GM12878 (cell line): ENCODE measurements around the gene GNA14. TPM values are rescaled to one million over a fixed set of nuclear protein-coding genes. Genes with fewer than 3 reads are reported as not detected.
"Not testable (repeated sequence)": the region's sequence is repeated elsewhere in the genome, so short reads cannot be mapped to it uniquely, and the experiment has no call there.

Source experiments
- ATAC-seq: fragments of 200-7000 bp; cut with Tn5 transposase; 3 replicates; pipeline ENCODE4 v1.9.1; 2020; ENCODE audit warnings: mild to moderate bottlenecking, moderate library complexity
- BruUV-seq: library from RNA; stranded (reverse); fragments of 400-500 nt; replicated peaks from 2 replicates; lab custom pipeline; 2021; lab: Mats Ljungman, UMichigan
- CTCF ChIA-PET: fragments of 300-600 bp; sonication (Branson Sonifier 250); formaldehyde crosslinking; extraction: SDS; loops from one replicate; lab custom pipeline; 2021; ENCODE audit warnings: inconsistent platforms; lab: Yijun Ruan, JAX
- POLR2A ChIA-PET: fragments of 350-600 bp; formaldehyde crosslinking; extraction: SDS; loops from one replicate; lab custom pipeline; 2021; ENCODE audit warnings: inconsistent platforms; lab: Charles Lee
- RAD21 ChIA-PET: fragments of 300-600 bp; sonication (Branson Sonifier 250); formaldehyde crosslinking; loops from one replicate; lab custom pipeline; 2023; ENCODE audit warnings: antibody characterized with exemption; ENCODE audit not compliant: unreplicated experiment; lab: Charles Lee
- SMC1A ChIA-PET: fragments of 300-600 bp; sonication (Branson Sonifier 250); formaldehyde crosslinking; loops from one replicate; lab custom pipeline; 2023; ENCODE audit not compliant: unreplicated experiment, uncharacterized antibody; lab: Charles Lee
- DNase-seq: peaks from one replicate; pipeline ENCODE4 v3.0.0-alpha.2; 2011; ENCODE audit warnings: low read depth, low spot score
- FAIRE-seq: peaks from 3 replicates; lab custom pipeline; 2011; peaks lifted over from hg19 to GRCh38; lab: Jason Lieb, UNC
- H2AFZ ChIP-seq: 2 replicates; pipeline ENCODE4 v1.6.0; 2011; ENCODE audit warnings: low read depth, low read length, control low read depth; ENCODE audit not compliant: control insufficient read depth
- H3K27ac ChIP-seq: 2 replicates; pipeline ENCODE4 v1.5.1; 2011; ENCODE audit warnings: control low read depth; ENCODE audit not compliant: control insufficient read depth, insufficient read depth
- H3K27me3 ChIP-seq, 2 experiments: replicated peaks in 1 of 2; 2 replicates each; pipeline versions ENCODE4 v1.6.0 to v1.6.1; 2011; ENCODE audit warnings: low read length in 1 of 2; ENCODE audit not compliant: control insufficient read depth in 2 of 2, insufficient read depth in 2 of 2
- H3K36me3 ChIP-seq, 2 experiments: 2 replicates each; pipeline ENCODE4 v1.5.1; 2011; ENCODE audit warnings: low read length in 1 of 2; ENCODE audit not compliant: control insufficient read depth in 2 of 2, insufficient read depth in 2 of 2
- H3K4me1 ChIP-seq: 2 replicates; pipeline ENCODE4 v1.6.1; 2011; ENCODE audit warnings: mild to moderate bottlenecking, low read length, moderate library complexity, mixed read lengths; ENCODE audit not compliant: control insufficient read depth, insufficient read depth
- H3K4me2 ChIP-seq: 2 replicates; pipeline ENCODE4 v1.6.0; 2011; ENCODE audit warnings: control low read depth; ENCODE audit not compliant: control insufficient read depth, insufficient read depth
- H3K4me3 ChIP-seq: fragments of 200-600 bp; sonication (generic); 2 replicates; pipeline ENCODE4 v1.5.1; 2016
- H3K79me2 ChIP-seq: 2 replicates; pipeline ENCODE4 v1.6.0; 2011; ENCODE audit warnings: low read length; ENCODE audit not compliant: control insufficient read depth, insufficient read depth
- H3K9ac ChIP-seq: 2 replicates; pipeline ENCODE4 v1.8.0; 2011; ENCODE audit warnings: low read length, control low read depth, mixed read lengths; ENCODE audit not compliant: control insufficient read depth, insufficient read depth
- H3K9me3 ChIP-seq: replicated peaks from 3 replicates; pipeline ENCODE4 v1.5.1; 2011; ENCODE audit warnings: mild to moderate bottlenecking, low read length; ENCODE audit not compliant: control insufficient read depth, insufficient read depth
- H4K20me1 ChIP-seq: 2 replicates; pipeline ENCODE4 v1.6.0; 2011; ENCODE audit not compliant: control insufficient read depth, insufficient read depth
- WGBS: methylation state at CpG from one replicate; pipeline ENCODE4 v1.1.6; 2016; ENCODE audit warnings: low lambda C conversion rate; ENCODE audit not compliant: insufficient replicate concordance, insufficient coverage; ENCODE audit errors: missing lambda C conversion rate; 5-methylcytosine and 5-hydroxymethylcytosine counted together
- in situ Hi-C: fragments of 300-500 bp; cut with MboI; formaldehyde crosslinking; loops from 9 replicates; pipeline ENCODE4 v1.14.3; 2018; ENCODE audit warnings: mixed read lengths
- intact Hi-C: fragments of 100-400 bp; cut with micrococcal nuclease; formaldehyde crosslinking; loops from one replicate; pipeline ENCODE4 v1.14.2; 2022; ENCODE audit not compliant: unreplicated experiment
- polyA plus RNA-seq, 11 experiments: library from polyadenylated mRNA; depleted of rRNA in 4 of 11; unstranded in 6 of 11; stranded (reverse) in 5 of 11; fragments of >200 nt; fragmentation: Nextera tagmentation in 4 of 11; fragmentation: Illumina TruSeq in 1 of 11; extraction: Ambion mirVana in 4 of 11; extraction: Trizol in 1 of 11; gene quantifications; 1 replicate in 1 of 11; 2 replicates in 10 of 11; pipeline versions ENCODE4 v1.2.1 to v1.2.3, GENCODE V29; 2011 to 2016; ENCODE audit warnings: inconsistent platforms in 2 of 11, missing spikeins in 2 of 11, low read depth in 1 of 11
- total RNA-seq, 4 experiments: library from RNA; depleted of rRNA in 3 of 4; stranded (reverse); fragments of >200 nt in 3 of 4; fragmentation: Illumina TruSeq in 1 of 4; extraction: Trizol in 1 of 4; gene quantifications; 2 replicates each; pipeline versions ENCODE4 v1.2.1 to v1.2.3, GENCODE V29; 2013 to 2021

The GNA14 gene
- total and polyA plus RNA-seq, 10 of the 15 experiments (the other 5 are each of a cell fraction or from before 2014, with no cell fraction given) = 0.17 TPM; not detected in 9

DNA sequence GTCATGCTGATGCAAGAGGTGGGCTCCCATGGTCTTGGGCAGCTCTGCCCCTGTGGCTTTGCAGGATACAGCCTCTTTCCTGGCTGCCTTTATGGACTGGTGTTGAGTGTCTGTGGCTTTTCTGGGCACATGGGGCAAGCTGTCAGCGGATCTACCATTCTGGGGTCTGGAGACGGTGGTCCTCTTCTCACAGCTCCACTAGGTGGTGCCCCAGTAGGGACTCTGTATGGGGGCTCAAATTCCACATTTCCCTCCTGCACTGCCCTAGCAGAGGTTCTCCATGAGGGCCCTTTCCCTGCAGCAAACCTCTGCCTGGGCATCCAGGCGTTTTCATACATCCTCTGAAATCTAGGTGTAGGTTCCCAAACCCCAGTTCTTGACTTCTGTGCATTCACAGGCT, 42.6 kb upstream of the GNA14 start:
- RAD21 ChIA-PET, intact Hi-C loops, DNase-seq, BruUV-seq, POLR2A ChIA-PET, H3K27me3 ChIP-seq, FAIRE-seq, H3K4me2 ChIP-seq, ATAC-seq, H3K4me3 ChIP-seq, SMC1A ChIA-PET, H3K9ac ChIP-seq, H2AFZ ChIP-seq, H3K27ac ChIP-seq, H3K4me1 ChIP-seq, in situ Hi-C loops, H3K9me3 ChIP-seq, H4K20me1 ChIP-seq, H3K36me3 ChIP-seq, H3K79me2 ChIP-seq: not testable (repeated sequence)
- WGBS = 39% methylated on average over 3 of the region's 3 CpGs
- CTCF ChIA-PET = interaction anchor here (0.7 kb wide), 1 partner anchor 27 kb away, joined by 5 read pairs; no protein-coding TSS in a partner anchor

- H3K9ac ChIP-seq, H3K4me2 ChIP-seq, H3K4me1 ChIP-seq, SMC1A ChIA-PET, POLR2A ChIA-PET, H3K36me3 ChIP-seq, H3K27me3 ChIP-seq, H3K9me3 ChIP-seq, H2AFZ ChIP-seq, intact Hi-C loops, DNase-seq, FAIRE-seq, ATAC-seq, H4K20me1 ChIP-seq, H3K79me2 ChIP-seq, H3K27ac ChIP-seq, BruUV-seq, H3K4me3 ChIP-seq, in situ Hi-C loops: not testable (repeated sequence)
- CTCF ChIA-PET = interaction anchor here (0.6 kb wide), 1 partner anchor 152 kb away, joined by 3 read pairs; no protein-coding TSS in a partner anchor
- WGBS = 8% methylated on average over 3 of the region's 3 CpGs
- RAD21 ChIA-PET = interaction anchor here (1.5 kb wide), 1 partner anchor 62 kb away, joined by 3 read pairs; no protein-coding TSS in a partner anchor
Measured at GRCh38 chr9:77690119-77690518, 42.0 kb upstream of the GNA14 start.

GRCh38 chr9:77687737-77688136, 39.6 kb upstream of the GNA14 start:
- WGBS = 46% methylated on average over 11 of the region's 11 CpGs
- POLR2A ChIA-PET, H3K36me3 ChIP-seq, H3K27me3 ChIP-seq, H3K79me2 ChIP-seq, RAD21 ChIA-PET, H3K4me2 ChIP-seq, SMC1A ChIA-PET, H3K4me3 ChIP-seq, BruUV-seq, DNase-seq, FAIRE-seq, H3K9me3 ChIP-seq, ATAC-seq, H2AFZ ChIP-seq, H4K20me1 ChIP-seq, H3K4me1 ChIP-seq, in situ Hi-C loops, H3K9ac ChIP-seq, H3K27ac ChIP-seq, CTCF ChIA-PET, intact Hi-C loops: not testable (repeated sequence)
